PFSK-1 (cell line): Measurements from ENCODE around the gene MPDU1.

Experiments used
- FOXP2 ChIP-seq: optimal IDR thresholded peaks from 2 replicates; pipeline ENCODE3; 2011; ENCODE audit warnings: borderline replicate concordance, control low read depth, inconsistent platforms; ENCODE audit not compliant: insufficient read depth; ENCODE audit errors: extremely low read length, extremely low read depth
- POLR2AphosphoS5 ChIP-seq: IDR thresholded peaks from 2 replicates; pipeline ENCODE4 v1.6.1; 2012; ENCODE audit warnings: low read depth, mild to moderate bottlenecking, control low read depth, low read length, moderate library complexity
- TAF1 ChIP-seq: IDR thresholded peaks from 2 replicates; pipeline ENCODE4 v1.6.1; 2012; ENCODE audit warnings: low read length, control low read depth, borderline replicate concordance; ENCODE audit not compliant: insufficient read depth

DNA sequence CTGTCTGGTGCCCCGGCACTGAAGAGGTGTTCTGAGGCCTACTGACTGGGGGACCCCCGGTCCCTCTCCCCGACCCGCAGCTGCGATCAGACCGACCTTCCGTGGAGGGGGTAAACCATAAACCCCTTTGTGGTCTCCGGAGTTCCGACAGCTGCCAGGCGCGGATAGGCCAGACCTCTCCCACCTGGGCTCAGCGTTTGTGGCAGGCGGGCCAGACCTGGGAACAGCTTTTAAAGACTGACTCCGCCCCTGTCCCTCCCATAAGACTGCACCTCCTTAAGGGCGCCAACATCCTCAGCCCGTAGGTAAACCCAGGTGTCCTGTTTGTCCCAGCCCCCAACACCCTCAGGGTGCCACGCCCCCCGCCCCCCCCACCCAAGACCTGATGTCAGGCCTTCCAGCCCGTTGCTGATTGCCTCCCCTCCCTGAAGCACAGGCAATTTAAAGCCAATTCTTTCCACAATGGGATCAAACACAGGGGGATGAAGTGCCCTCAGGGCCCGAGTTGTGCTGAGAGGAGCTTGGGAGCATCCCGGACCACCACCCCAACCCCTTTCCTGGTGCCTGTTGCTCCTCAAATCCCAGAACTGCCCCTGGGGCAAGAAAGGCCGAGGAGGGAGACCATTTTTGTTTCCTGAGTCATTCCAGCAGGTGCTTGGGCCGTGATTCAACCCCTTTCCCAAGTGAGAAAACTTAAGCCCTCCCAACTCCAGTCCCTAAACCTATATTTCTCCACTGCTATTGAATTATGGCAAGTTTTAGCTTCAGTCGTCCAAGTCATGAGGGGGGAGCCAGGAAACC is 6.4 kb downstream of the MPDU1 start, which contains the start of gene SOX15:
- TF ChIP-seq POLR2AphosphoS5 (peak; percentile 17; the same call in 1 of the 2 replicates), FOXP2 (no peak), TAF1 (no peak)
